Glutamatergic neuron (in vitro differentiated cells): Measurements from ENCODE around the gene FAP. TPM values are rescaled to one million over a fixed set of nuclear protein-coding genes. Genes with fewer than 3 reads are reported as not detected.

Source experiments
- DNase-seq: peaks from one replicate; pipeline ENCODE4 v3.0.0; 2022
- H3K27ac Mint-ChIP-seq: one replicate; pipeline ENCODE4 v1.8.0; 2020; ENCODE audit warnings: mild to moderate bottlenecking, mixed read lengths, inconsistent platforms; ENCODE audit not compliant: unreplicated experiment
- H3K27me3 Mint-ChIP-seq: one replicate; pipeline ENCODE4 v1.8.0; 2020; ENCODE audit warnings: mild to moderate bottlenecking, moderate library complexity, mixed read lengths, inconsistent platforms; ENCODE audit not compliant: unreplicated experiment
- H3K36me3 Mint-ChIP-seq: one replicate; pipeline ENCODE4 v1.8.0; 2020; ENCODE audit warnings: mild to moderate bottlenecking, mixed read lengths, inconsistent platforms; ENCODE audit not compliant: unreplicated experiment
- H3K4me1 Mint-ChIP-seq: one replicate; pipeline ENCODE4 v1.8.0; 2020; ENCODE audit warnings: mild to moderate bottlenecking, low read depth, mixed read lengths, inconsistent platforms; ENCODE audit not compliant: unreplicated experiment
- H3K4me3 Mint-ChIP-seq: one replicate; pipeline ENCODE4 v1.8.0; 2020; ENCODE audit warnings: mild to moderate bottlenecking, mixed read lengths, inconsistent platforms; ENCODE audit not compliant: unreplicated experiment
- H3K9me3 Mint-ChIP-seq: one replicate; pipeline ENCODE4 v1.8.0; 2020; ENCODE audit warnings: mild to moderate bottlenecking, moderate library complexity, mixed read lengths, inconsistent platforms; ENCODE audit not compliant: unreplicated experiment
- CTCF ChIP-seq: fragments of 200-600 bp; sonication (generic); IDR thresholded peaks from one replicate; pipeline ENCODE4 v1.5.0; 2021; ENCODE audit not compliant: partially characterized antibody, unreplicated experiment
- total RNA-seq: library from RNA; stranded (reverse); fragmentation: NEBNext Ultra II Directional; extraction: Animal tissue kit (Norgen Biotek cat#: 25700); gene quantifications from one replicate; pipeline ENCODE4 v1.2.1, GENCODE V29; 2021; ENCODE audit not compliant: unreplicated experiment

FAP gene
- total RNA-seq, 1 donor from 2014 or later: not detected

- H3K27me3 Mint-ChIP-seq: no peaks in the 10 kb centered on the region
- peaks cover 2% of the 10 kb centered on the region for H3K9me3 Mint-ChIP-seq
- H3K36me3 Mint-ChIP-seq: no peaks in the 10 kb centered on the region
These were observed 57.6 kb downstream of the FAP start for GRCh38 chr2:162185541-162186232.

GRCh38 chr2:162184821-162185450, 58.3 kb downstream of the FAP start:
- Mint-ChIP-seq H3K27ac (no peak overlapping the region), H3K9me3 (peaks cover 2% of the 10 kb centered on the region), H3K4me3 (no peak overlapping the region), H3K36me3 (no peaks in the 10 kb centered on the region), H3K4me1 (no peaks in the 10 kb centered on the region), H3K27me3 (no peaks in the 10 kb centered on the region)
- no peak for DNase-seq
- TF ChIP-seq CTCF: no peak

More at GRCh38 chr2:162185541-162186232, 57.6 kb downstream of the FAP start:
- no peak for TF ChIP-seq CTCF
- H3K4me1 Mint-ChIP-seq: no peaks in the 10 kb centered on the region
- DNase-seq: no peak
- no peak overlapping the region for H3K4me3 Mint-ChIP-seq
- H3K27ac Mint-ChIP-seq: no peak overlapping the region

GRCh38 chr2:162184359-162184758, 58.9 kb downstream of the FAP start:
- no peaks in the 10 kb centered on the region for H3K27me3 Mint-ChIP-seq
- TF ChIP-seq CTCF: no peak
- no peaks in the 10 kb centered on the region for H3K36me3 Mint-ChIP-seq

GRCh38 chr2:162182395-162182794, 60.9 kb downstream of the FAP start:
- Mint-ChIP-seq H3K4me1 (no peaks in the 10 kb centered on the region), H3K36me3 (no peaks in the 10 kb centered on the region), H3K4me3 (no peak overlapping the region), H3K27me3 (no peaks in the 10 kb centered on the region), H3K27ac (no peak overlapping the region), H3K9me3 (peaks cover 2% of the 10 kb centered on the region)
- TF ChIP-seq CTCF: no peak
- no peak for DNase-seq

More at GRCh38 chr2:162184359-162184758, 58.9 kb downstream of the FAP start:
- DNase-seq: no peak
- Mint-ChIP-seq H3K9me3 (peaks cover 2% of the 10 kb centered on the region), H3K4me1 (no peaks in the 10 kb centered on the region), H3K27ac (no peak overlapping the region), H3K4me3 (no peak overlapping the region)

- no peak for TF ChIP-seq CTCF
- no peak for DNase-seq
- no peaks in the 10 kb centered on the region for H3K27me3 Mint-ChIP-seq
- H3K36me3 Mint-ChIP-seq: no peaks in the 10 kb centered on the region
- peaks cover 2% of the 10 kb centered on the region for H3K4me1 Mint-ChIP-seq
- H3K4me3 Mint-ChIP-seq: no peak overlapping the region
- H3K9me3 Mint-ChIP-seq: peaks cover 2% of the 10 kb centered on the region
- no peak overlapping the region for H3K27ac Mint-ChIP-seq
These were observed 65.9 kb downstream of the FAP start for GRCh38 chr2:162177301-162177700.
